ENCODE data around the gene CALM1. TPM values are rescaled to one million over a fixed set of nuclear protein-coding genes. Genes with fewer than 3 reads are reported as not detected.

CALM1 gene
- total and polyA plus RNA-seq, 2 experiments from 2014 or later: 405 to 862 TPM

- H3K79me2 ChIP-seq: no peaks in the 10 kb centered on the region
- no peak for DNase-seq (ENCODE audit: low spot score)
- H3K9me2 ChIP-seq (replicated peaks; ENCODE audit: insufficient read depth): no peaks in the 10 kb centered on the region
- H3K4me2 ChIP-seq: no peak overlapping the region
- H3K9me3 ChIP-seq (ENCODE audit: low read depth): no peaks in the 10 kb centered on the region
- TF ChIP-seq CTCF (IDR thresholded peaks at IDR 0.05; ENCODE audit: poor library complexity) (no peak), EZH2 (IDR thresholded peaks at IDR 0.05; ENCODE audit: borderline replicate concordance) (no peak)
- H3K27ac ChIP-seq: no peak overlapping the region
- no peak overlapping the region for H2AFZ ChIP-seq
- no peaks in the 10 kb centered on the region for H3K4me1 ChIP-seq (ENCODE audit: insufficient read depth)
- H3K27me3 ChIP-seq: no peaks in the 10 kb centered on the region
- H4K20me1 ChIP-seq (ENCODE audit: insufficient read depth, poor library complexity, severe bottlenecking): no peaks in the 10 kb centered on the region
- H3K4me3 ChIP-seq: no peak overlapping the region
- WGBS (ENCODE audit: low lambda C conversion rate, missing lambda C conversion rate): 91% methylated on average over 6 of the region's 6 CpGs
- no peaks in the 10 kb centered on the region for H3K36me3 ChIP-seq (replicated peaks; ENCODE audit: insufficient read depth, low read depth)
Measured at GRCh38 chr14:90438841-90439240, 42.0 kb downstream of the CALM1 start.

GRCh38 chr14:90440021-90440451, 43.2 kb downstream of the CALM1 start:
- Histone ChIP-seq H3K4me1 (ENCODE audit: insufficient read depth) (no peaks in the 10 kb centered on the region), H3K27ac (no peak overlapping the region), H3K4me2 (no peak overlapping the region), H3K9me3 (ENCODE audit: low read depth) (no peaks in the 10 kb centered on the region), H3K79me2 (no peaks in the 10 kb centered on the region), H3K27me3 (no peaks in the 10 kb centered on the region), H3K36me3 (replicated peaks; ENCODE audit: insufficient read depth, low read depth) (no peaks in the 10 kb centered on the region), H3K9me2 (replicated peaks; ENCODE audit: insufficient read depth) (no peaks in the 10 kb centered on the region), H2AFZ (no peak overlapping the region), H3K4me3 (no peak overlapping the region), H4K20me1 (ENCODE audit: insufficient read depth, poor library complexity, severe bottlenecking) (no peaks in the 10 kb centered on the region)
- TF ChIP-seq EZH2phosphoT487 (IDR thresholded peaks at IDR 0.05; ENCODE audit: low read depth, severe bottlenecking, unreplicated experiment) (no peak), CTCF (IDR thresholded peaks at IDR 0.05; ENCODE audit: poor library complexity) (no peak), EZH2 (IDR thresholded peaks at IDR 0.05; ENCODE audit: borderline replicate concordance) (no peak)
- DNase-seq (ENCODE audit: low spot score): no peak
- 57% methylated on average over 5 of the region's 5 CpGs for WGBS (ENCODE audit: low lambda C conversion rate, missing lambda C conversion rate)

DNA sequence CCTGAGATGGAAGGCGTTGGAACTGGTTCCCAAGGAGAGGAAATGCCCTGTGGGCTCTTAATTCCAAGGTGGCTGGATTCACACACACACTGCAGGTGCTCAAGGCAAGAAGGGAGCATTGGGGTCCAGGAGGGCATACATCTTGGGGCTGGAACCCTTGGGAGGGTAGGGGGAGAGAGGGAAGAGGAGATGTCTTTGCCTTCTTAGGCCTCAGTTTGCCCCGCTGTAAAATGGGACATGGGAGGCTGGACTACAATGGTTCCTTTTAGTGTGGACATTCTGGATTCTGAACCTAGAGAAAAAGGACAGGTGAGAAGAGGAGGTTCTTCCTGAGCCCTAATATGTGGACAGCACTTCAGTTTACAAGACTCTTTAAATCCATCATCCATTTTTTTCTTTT, 43.8 kb downstream of the CALM1 start:
- no peak overlapping the region for H3K4me2 ChIP-seq
- H2AFZ ChIP-seq: no peak overlapping the region
- TF ChIP-seq CTCF (IDR thresholded peaks at IDR 0.05; ENCODE audit: poor library complexity): no peak
- no peak for TF ChIP-seq EZH2phosphoT487 (IDR thresholded peaks at IDR 0.05; ENCODE audit: low read depth, severe bottlenecking, unreplicated experiment)
- TF ChIP-seq EZH2 (IDR thresholded peaks at IDR 0.05; ENCODE audit: borderline replicate concordance): no peak
- H3K27ac ChIP-seq: no peak overlapping the region
- H3K4me3 ChIP-seq: no peak overlapping the region
- no peaks in the 10 kb centered on the region for H3K27me3 ChIP-seq
- no peaks in the 10 kb centered on the region for H3K36me3 ChIP-seq (replicated peaks; ENCODE audit: insufficient read depth, low read depth)
- no peaks in the 10 kb centered on the region for H3K9me3 ChIP-seq (ENCODE audit: low read depth)
- 67% methylated on average over 2 of the region's 2 CpGs for WGBS (ENCODE audit: low lambda C conversion rate, missing lambda C conversion rate)
- no peak for DNase-seq (ENCODE audit: low spot score)
- H3K9me2 ChIP-seq (replicated peaks; ENCODE audit: insufficient read depth): no peaks in the 10 kb centered on the region
- H3K4me1 ChIP-seq (ENCODE audit: insufficient read depth): no peaks in the 10 kb centered on the region
- no peaks in the 10 kb centered on the region for H4K20me1 ChIP-seq (ENCODE audit: insufficient read depth, poor library complexity, severe bottlenecking)
- H3K79me2 ChIP-seq: no peaks in the 10 kb centered on the region

GRCh38 chr14:90442388-90442787, 45.6 kb downstream of the CALM1 start:
- TF ChIP-seq EZH2 (IDR thresholded peaks at IDR 0.05; ENCODE audit: borderline replicate concordance) (no peak), CTCF (IDR thresholded peaks at IDR 0.05; ENCODE audit: poor library complexity) (no peak), EZH2phosphoT487 (IDR thresholded peaks at IDR 0.05; ENCODE audit: low read depth, severe bottlenecking, unreplicated experiment) (no peak)
- DNase-seq (ENCODE audit: low spot score): no peak
- H3K27me3 ChIP-seq: no peaks in the 10 kb centered on the region
- H3K4me1 ChIP-seq (ENCODE audit: insufficient read depth): no peaks in the 10 kb centered on the region
- H2AFZ ChIP-seq: no peak overlapping the region
- no peaks in the 10 kb centered on the region for H4K20me1 ChIP-seq (ENCODE audit: insufficient read depth, poor library complexity, severe bottlenecking)
- no peaks in the 10 kb centered on the region for H3K79me2 ChIP-seq
- H3K9me3 ChIP-seq (ENCODE audit: low read depth): no peaks in the 10 kb centered on the region
- no peak overlapping the region for H3K4me2 ChIP-seq
- WGBS (ENCODE audit: low lambda C conversion rate, missing lambda C conversion rate): 50% methylated on average over 2 of the region's 2 CpGs
- no peaks in the 10 kb centered on the region for H3K36me3 ChIP-seq (replicated peaks; ENCODE audit: insufficient read depth, low read depth)
- no peak overlapping the region for H3K4me3 ChIP-seq
- no peak overlapping the region for H3K27ac ChIP-seq
- H3K9me2 ChIP-seq (replicated peaks; ENCODE audit: insufficient read depth): no peaks in the 10 kb centered on the region

Measured in hepatocyte (in vitro differentiated cells).